NCI-H2107 treated with DMSO at 0.1 percent for 48 hours (cell line): ENCODE results near the gene SEMA4B.

Experiments
- DNase-seq: peaks from one replicate; lab custom pipeline; 2025; ENCODE audit not compliant: unreplicated experiment; lab: John Stamatoyannopoulos, UW

SEMA4B gene

GRCh38 chr15:90205050-90205848 lies 4.1 kb downstream of the SEMA4B start:
- DNase-seq = no peak

- DNase-seq = no peak
These were observed 4.8 kb downstream of the SEMA4B start for GRCh38 chr15:90205886-90206285.

GRCh38 chr15:90207252-90207651 lies 6.1 kb downstream of the SEMA4B start:
- no peak for DNase-seq

GRCh38 chr15:90208356-90208755 lies 7.2 kb downstream of the SEMA4B start:
- no peak for DNase-seq

GRCh38 chr15:90209591-90209990 lies 8.5 kb downstream of the SEMA4B start:
- DNase-seq = no peak

- DNase-seq = no peak
These were observed 9.5 kb downstream of the SEMA4B start for GRCh38 chr15:90210593-90210992.

GRCh38 chr15:90211009-90211408 lies 9.9 kb downstream of the SEMA4B start:
- no peak for DNase-seq

GRCh38 chr15:90211440-90212143 lies 10.5 kb downstream of the SEMA4B start:
- DNase-seq = no peak

GRCh38 chr15:90212221-90213098 lies 11.3 kb downstream of the SEMA4B start:
- DNase-seq = no peak

- DNase-seq = peak; percentile 38
These were observed 12.1 kb downstream of the SEMA4B start for GRCh38 chr15:90213122-90213817.

- no peak for DNase-seq
These were observed 12.7 kb downstream of the SEMA4B start for GRCh38 chr15:90213818-90214204.

GRCh38 chr15:90214553-90215196 lies 13.5 kb downstream of the SEMA4B start:
- DNase-seq = no peak

GRCh38 chr15:90217671-90218394 lies 16.7 kb downstream of the SEMA4B start:
- DNase-seq = no peak

- DNase-seq = no peak
These were observed 18.5 kb downstream of the SEMA4B start for GRCh38 chr15:90219421-90220141.

- peak; percentile 51 for DNase-seq
These were observed 20.2 kb downstream of the SEMA4B start for GRCh38 chr15:90221246-90221900.

- no peak for DNase-seq
These were observed 21.4 kb downstream of the SEMA4B start for GRCh38 chr15:90222547-90222946.

- no peak for DNase-seq
These were observed 22.5 kb downstream of the SEMA4B start for GRCh38 chr15:90223441-90224165.

- DNase-seq = no peak
These were observed 23.9 kb downstream of the SEMA4B start for GRCh38 chr15:90225047-90225446.
